GM06990 (cell line): ENCODE data around the gene ABCB11.

Experiments
- DNase-seq: peaks from one replicate; pipeline ENCODE4 v3.0.0-alpha.2; 2011; ENCODE audit not compliant: insufficient read length; ENCODE audit errors: extremely low read depth
- H3K27me3 ChIP-seq: replicated peaks from 2 replicates; pipeline ENCODE4 v1.6.0; 2011; ENCODE audit warnings: low read length; ENCODE audit not compliant: control insufficient read depth, insufficient read depth
- H3K36me3 ChIP-seq: 2 replicates; pipeline ENCODE4 v1.5.1; 2011; ENCODE audit warnings: low read length; ENCODE audit not compliant: control insufficient read depth, insufficient read depth
- H3K4me3 ChIP-seq: replicated peaks from 2 replicates; pipeline ENCODE4 v1.5.1; 2011; ENCODE audit warnings: low read depth, mild to moderate bottlenecking, control low read depth, low read length
- TF ChIP-seq, protein P1 (sequence below): IDR thresholded peaks from 2 replicates; pipeline ENCODE4 v1.5.1; 2011; ENCODE audit warnings: low read length, control low read depth, mild to moderate bottlenecking, inconsistent platforms; ENCODE audit not compliant: insufficient read depth, poor library complexity, severe bottlenecking

ABCB11 gene

DNA sequence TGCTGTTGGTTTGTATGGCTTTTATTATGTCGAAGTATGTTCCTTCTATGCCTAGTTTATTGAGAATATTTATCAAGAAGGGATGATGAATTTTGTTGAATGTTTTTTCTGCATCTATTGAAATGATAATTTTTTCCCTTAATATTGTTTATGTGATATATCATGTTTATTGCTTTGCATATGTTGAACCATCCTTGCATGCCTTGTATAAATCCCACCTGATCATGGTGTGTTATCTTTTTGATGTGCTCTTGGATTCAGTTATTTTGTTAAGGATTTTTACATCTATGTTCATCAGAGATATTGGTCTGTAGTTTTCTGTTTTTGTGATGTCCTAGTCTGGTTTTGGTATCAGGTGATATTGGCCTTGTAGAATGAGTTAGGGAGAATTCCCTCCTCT lies 79.3 kb downstream of the ABCB11 start:
- TF ChIP-seq, protein P1, sequence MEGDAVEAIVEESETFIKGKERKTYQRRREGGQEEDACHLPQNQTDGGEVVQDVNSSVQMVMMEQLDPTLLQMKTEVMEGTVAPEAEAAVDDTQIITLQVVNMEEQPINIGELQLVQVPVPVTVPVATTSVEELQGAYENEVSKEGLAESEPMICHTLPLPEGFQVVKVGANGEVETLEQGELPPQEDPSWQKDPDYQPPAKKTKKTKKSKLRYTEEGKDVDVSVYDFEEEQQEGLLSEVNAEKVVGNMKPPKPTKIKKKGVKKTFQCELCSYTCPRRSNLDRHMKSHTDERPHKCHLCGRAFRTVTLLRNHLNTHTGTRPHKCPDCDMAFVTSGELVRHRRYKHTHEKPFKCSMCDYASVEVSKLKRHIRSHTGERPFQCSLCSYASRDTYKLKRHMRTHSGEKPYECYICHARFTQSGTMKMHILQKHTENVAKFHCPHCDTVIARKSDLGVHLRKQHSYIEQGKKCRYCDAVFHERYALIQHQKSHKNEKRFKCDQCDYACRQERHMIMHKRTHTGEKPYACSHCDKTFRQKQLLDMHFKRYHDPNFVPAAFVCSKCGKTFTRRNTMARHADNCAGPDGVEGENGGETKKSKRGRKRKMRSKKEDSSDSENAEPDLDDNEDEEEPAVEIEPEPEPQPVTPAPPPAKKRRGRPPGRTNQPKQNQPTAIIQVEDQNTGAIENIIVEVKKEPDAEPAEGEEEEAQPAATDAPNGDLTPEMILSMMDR: no peak
- H3K4me3 ChIP-seq: no peak overlapping the region
- DNase-seq: no peak
- H3K36me3 ChIP-seq: no peaks in the 10 kb centered on the region
- H3K27me3 ChIP-seq: no peaks in the 10 kb centered on the region; the same call in 1 of the 2 replicates

DNA sequence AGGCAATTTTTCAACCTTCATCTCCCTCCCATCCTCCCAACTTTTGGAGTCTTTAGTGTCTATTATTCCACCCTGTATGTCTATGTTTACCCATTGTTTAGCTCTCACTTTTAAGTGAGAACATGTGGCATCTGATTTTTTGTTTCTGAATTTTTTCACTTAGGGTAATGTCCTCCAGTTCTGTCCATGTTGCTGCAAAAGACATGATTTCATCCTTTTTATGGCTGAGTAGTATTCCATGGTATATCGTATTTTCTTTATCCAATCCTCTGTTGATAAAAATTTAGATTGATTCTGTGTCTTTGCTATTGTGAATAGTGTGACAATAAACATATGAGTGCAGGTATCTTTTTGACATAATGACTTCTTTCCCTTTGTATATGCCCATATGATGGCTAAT lies 81.8 kb downstream of the ABCB11 start:
- Histone ChIP-seq H3K27me3 (no peaks in the 10 kb centered on the region), H3K36me3 (no peaks in the 10 kb centered on the region), H3K4me3 (no peak overlapping the region)
- DNase-seq: no peak
- TF ChIP-seq, protein P1: no peak

DNA sequence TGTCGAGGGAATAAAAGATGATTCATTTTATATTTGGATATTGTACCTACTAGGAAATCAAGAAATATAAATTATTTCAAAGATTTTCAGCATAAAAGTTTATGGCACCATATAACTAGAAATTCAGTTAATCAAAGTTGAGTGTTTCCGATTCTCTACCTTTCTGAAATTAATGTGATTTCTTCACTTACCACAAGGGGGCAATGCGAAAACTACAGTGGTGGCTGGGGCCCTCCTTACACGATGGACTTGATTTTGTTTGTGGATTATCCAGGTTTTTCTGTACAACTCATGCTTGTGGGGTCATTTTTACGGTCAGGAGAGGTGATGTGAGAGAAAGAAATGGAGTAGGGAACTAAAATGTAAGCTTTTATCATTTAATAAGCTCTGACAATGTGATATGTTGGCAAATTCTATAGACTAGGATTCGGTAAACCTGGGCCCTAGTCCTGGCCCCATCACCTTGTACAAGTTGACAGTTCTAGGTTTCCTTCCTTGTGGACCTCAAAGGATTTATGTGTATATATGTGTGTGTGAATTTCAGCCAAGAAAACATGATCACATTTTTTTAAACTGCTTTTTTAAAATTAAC lies 82.4 kb downstream of the ABCB11 start:
- H3K36me3 ChIP-seq: no peaks in the 10 kb centered on the region
- H3K27me3 ChIP-seq: no peaks in the 10 kb centered on the region
- DNase-seq: no peak
- no peak overlapping the region for H3K4me3 ChIP-seq
- TF ChIP-seq, protein P1: peak; percentile 72

DNA sequence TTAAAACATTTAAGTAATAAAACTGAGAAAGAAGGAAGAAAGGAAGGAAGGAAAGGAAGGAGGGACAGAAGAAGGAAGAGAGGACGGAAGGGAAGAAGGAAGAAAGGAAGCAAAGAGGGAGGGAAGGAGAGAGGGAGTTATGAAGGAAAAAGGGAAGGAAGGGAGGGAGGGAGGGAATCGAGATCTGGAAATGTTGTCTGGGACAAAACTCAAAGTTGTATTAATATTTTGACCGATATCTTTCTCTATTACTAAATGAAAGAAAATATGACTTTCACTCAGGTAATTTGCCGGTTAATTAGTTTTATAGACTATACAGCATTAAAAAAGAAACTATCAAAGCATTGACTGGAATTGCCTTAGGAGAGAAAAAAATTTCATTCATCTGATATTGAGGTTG lies 85.6 kb downstream of the ABCB11 start:
- TF ChIP-seq, protein P1: no peak
- Histone ChIP-seq H3K4me3 (no peak overlapping the region), H3K27me3 (no peaks in the 10 kb centered on the region), H3K36me3 (no peaks in the 10 kb centered on the region)
- no peak for DNase-seq

DNA sequence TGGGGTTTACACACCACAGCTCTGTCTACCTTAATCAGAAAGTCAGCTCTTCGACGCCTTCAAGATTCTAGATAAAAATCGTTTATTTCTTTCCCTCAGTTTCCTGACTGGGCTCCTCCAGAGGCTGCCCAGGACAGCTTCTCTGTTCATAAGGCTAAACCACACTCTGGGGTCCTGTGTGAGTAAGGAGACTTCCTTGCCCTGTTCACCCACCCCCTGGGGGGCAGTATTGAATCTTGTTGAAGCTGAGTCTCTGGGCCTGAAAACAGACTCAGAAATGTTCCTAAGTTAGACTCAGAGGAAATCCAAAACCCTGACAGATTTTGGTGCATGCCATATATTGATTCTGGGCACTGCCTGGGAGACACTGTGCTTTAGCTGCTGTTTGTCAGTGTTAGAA lies 87.1 kb downstream of the ABCB11 start:
- H3K36me3 ChIP-seq: no peaks in the 10 kb centered on the region
- H3K4me3 ChIP-seq: no peak overlapping the region
- TF ChIP-seq, protein P1: no peak
- no peak for DNase-seq
- H3K27me3 ChIP-seq: no peaks in the 10 kb centered on the region

DNA sequence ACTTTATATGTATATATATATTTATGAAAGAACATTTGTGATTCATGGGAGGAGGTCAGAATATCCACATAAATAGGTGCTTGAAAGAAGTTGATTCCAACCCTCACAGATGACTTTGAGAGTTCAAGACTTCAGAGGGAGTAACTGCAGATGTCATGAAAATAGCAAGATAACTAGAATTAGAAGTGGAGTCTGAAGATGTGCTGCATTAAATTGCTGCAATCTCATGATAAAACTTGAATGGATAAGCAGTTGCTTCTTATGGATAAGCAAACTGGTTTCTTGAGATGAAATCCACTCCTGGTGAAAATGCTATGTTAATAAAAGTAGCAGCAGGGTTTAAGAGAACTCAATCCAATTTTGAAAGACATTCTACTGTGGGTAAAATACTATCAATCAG lies 89.8 kb downstream of the ABCB11 start:
- no peak for DNase-seq
- no peak overlapping the region for H3K4me3 ChIP-seq
- H3K36me3 ChIP-seq: no peaks in the 10 kb centered on the region
- no peaks in the 10 kb centered on the region for H3K27me3 ChIP-seq
- TF ChIP-seq, protein P1: no peak
